Ramos (cell line): Measurements from ENCODE around the gene BAIAP3.

Source experiments
- in situ Hi-C: fragments of 300-500 bp; cut with MboI; formaldehyde crosslinking; loops from one replicate; pipeline ENCODE4 v1.14.3; 2022; ENCODE audit warnings: low sequenced_read_pairs; ENCODE audit not compliant: unreplicated experiment

The BAIAP3 gene

DNA sequence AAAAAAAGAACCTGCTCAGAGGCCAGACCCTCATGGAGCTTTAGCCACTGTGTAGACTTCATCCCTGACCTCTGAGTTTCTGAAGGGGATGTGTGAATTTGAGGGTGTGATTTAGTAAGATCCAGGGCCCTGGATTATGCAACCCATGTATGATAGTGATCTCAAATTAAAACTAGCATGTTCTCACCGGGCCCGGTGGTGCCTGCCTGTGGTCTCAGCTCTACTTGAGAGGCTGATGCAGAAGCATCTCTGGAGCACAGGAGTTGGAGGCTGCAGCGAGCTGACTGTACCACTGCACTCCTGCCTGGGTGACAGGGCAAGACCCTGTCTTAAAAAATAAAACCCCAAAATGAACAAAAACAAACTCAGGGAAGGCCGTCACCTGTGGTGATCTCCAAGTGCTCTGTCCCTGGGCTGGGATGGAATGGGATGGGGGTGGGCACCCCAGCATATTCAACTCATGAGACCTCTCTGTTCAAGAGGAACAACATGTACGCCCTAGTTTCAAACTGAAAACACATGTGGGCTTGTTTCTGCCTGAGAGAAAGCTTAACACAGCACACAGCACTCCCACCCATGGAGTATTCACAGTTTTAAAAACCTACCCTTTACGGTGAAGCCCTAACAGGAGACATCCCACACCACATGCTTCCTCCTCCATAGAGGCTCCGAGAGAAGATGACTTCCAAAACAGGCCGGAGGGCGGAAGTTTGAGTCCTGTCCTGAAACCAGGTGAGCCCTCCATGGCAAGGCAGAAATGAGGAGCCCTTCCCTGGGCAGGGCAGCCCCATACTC is 48.4 kb downstream of the BAIAP3 start:
- in situ Hi-C loops: no loop called here

DNA sequence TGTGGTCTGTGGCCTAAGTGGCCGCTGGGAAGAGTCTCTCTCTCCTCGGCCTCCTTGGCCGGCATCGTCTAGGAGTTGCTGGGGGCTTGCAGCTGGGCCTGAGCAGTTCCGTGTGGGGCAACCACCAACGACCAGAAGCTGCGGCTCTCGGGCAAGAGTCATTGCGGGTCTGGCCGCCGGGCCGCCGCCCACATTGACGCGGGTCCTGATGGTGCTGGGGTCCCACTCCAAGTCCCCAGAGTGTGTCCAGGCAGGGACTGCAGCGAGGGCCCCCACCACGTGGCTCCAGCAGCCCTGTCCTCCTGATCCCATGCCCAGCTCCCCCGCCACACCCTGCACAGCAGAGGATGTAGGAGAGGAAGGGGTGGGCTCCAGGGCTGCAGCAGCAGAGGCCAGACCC is 50.1 kb downstream of the BAIAP3 start:
- in situ Hi-C loops: no loop called here

DNA sequence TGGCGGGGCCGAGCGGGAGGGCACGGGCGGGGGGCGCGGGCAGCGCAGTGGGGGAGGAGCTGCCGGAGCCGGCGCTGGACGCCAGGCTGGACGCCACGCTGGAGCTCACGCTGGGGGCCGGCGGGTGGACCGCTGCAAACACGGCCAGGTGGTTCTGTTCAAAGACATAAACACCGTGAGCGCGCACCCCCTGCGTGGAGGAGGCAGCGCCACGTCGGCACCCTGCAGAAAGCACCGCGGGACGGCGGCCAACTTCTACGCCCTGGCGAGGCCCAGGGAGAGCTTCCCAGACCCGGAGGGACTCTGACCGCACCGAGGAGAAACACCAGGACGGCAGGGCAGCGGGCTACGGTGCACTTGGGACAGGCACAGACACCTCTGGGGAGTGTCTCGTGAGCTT is 51.8 kb downstream of the BAIAP3 start:
- in situ Hi-C loops: no loop called here

DNA sequence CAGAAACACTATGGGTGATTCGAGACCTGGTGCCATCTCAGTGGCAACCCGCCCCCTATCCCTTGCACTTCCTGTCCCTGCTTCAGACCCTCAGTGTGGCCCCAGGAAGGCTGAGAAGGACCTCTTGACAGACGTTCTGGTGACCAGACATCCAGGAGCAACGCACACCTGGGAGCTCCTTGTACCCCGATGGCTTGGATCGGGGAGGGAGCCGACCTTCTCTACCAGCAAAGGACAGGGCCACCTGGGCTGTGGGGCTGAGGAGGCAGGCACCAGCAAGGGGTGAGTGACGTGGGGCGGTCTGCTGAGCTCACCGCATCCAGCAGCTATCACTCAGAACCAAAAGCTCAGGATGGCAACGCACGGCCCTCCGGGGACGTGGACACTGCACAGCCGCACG is 53.9 kb downstream of the BAIAP3 start:
- in situ Hi-C loops: no loop called here

DNA sequence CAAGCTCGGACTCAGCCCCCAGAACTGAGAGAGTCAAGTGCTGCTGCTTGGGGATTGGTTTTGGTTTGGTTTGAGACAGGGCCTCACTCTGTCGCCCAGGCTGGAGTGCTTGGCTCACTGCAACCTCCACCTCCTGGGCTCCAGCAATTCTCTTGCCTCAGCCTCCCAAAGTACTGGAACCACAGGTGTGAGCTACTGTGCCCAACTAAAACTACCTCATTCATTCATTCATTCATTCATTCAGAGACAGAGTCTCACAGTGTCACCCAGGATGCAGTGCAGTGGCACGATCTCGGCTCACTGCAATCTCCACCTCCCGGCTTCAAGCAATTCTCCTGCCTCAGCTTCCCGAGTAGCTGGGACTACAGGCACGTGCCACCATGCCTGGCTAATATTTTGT is 56.3 kb downstream of the BAIAP3 start:
- in situ Hi-C loops: no loop called here

DNA sequence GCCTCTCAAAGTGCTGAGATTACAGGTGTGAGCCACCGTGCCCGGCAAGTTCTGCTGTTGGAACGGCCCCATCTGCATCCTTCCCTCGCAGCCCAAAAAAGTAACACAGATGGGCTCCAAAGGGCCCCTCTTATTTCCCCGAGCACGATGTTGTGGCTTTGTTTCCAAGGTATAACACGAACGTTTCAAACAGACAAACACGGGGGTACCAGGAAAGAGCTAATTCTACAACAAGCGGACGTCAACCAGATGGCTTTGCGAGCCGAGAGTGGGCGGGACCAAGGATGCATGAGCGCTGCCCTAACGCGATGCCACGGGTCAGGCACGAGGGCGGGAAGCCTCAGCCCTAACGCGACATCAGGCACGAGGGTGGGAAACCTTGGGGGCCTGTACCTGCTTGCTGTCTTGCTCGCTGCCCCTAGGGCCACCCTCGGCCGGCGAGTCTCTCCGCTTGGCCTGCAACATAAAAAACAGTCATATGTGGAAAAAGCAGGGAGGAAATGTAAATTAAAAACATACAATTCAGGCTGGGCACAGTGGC is 56.9 kb downstream of the BAIAP3 start:
- in situ Hi-C loops: no loop called here

DNA sequence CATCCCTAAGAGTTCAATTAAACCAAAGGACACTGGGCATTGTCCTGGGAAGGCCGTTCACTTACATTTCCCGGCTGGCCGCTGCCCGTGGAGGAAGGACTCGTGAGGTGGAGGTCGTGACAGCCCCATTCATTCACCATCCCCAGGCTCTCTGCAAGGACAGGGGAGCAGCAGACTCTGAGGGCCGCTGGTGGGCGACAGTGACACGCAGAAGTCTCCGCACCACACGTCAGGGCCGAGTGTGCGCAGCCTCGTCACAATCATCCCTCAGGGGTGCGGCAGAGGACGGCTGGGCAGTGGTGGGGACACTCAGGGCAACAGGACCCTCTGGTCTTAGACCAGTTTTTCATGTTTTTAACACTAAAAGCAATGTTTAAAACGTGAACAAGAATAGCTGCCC is 59.4 kb downstream of the BAIAP3 start:
- in situ Hi-C loops: no loop called here

DNA sequence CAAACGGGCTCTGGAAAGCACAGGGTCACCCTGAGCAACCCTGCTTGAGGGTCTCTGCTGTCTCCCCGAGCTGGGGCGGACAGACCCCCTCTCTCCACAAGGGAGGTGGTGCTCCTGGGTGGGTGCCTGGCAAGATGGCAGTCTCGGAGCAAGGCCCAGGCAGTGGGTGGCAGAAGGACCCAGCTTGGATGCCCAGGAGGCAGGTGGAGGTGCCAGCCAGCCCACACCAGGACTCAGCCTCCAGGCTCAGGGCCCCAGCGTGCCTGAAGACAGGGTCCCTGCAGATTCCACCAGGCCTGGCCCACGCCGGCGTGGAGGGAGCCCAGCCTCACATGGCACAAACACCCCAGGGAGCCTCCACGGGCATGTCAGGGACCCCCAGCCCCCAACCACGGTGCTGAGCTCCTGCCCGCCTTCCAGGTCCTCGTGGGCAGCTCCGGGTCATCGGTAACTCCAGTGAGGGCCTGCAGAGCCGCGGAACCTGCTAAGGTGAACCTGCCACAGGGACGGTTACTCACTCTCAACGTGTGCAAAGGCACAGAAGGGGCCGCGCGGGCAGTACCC is 60.2 kb downstream of the BAIAP3 start:
- in situ Hi-C loops: no loop called here

DNA sequence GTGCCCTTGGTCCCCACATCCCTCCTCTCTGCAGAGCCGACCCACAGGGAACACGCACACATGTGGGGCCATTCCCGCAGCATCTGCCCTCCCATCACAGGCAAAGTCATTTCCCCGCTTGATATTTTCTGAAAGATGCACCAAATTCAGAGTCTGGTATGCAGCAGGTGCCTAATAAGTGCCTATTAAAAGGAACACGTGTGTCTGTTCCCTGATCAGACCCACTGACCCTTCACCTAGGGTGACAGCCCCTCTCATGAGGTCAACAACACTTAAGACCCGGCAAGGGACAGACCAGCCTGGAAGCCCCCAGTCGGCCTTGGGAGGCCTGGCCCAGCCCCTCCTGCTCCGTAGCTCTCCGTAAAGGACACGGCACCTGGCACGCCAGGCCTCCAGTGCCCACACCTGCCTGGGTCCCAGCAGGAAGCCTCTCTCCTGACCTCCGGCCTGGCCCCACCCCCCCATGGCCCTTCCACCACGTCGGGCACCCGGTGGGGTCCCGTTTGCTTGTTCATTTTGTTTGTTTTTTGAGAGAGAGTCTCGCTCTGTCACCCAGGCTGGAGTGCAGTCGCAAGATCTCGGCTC is 61.0 kb downstream of the BAIAP3 start:
- in situ Hi-C loops: no loop called here

DNA sequence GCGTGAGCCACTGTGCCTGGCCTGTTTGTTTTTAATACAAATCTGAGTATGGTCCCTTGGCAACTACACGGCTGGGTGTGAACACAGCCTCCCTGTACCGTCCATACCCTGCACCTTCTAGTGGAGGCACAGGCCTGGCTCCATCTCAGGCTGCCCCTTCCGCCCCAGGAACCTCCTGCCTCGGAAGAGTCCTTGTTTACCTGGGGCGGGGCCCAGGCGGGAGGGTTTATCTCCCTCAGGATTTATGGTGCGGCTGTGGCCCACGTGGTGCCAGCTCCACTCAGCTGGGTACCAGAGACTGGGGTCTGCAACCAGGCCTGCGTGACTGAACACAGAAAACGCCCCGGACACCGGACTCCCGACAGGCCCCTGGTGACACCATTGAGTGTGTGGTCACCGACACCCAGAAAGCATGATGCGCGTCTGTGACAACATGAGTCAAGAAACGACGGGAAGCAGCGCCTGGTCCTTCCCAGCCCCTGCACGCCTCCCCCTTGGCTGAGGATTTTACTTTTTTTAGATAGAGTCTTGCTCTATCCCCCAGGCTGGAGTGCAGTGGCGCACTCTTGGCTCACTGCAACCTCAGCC is 62.1 kb downstream of the BAIAP3 start:
- in situ Hi-C loops: no loop called here

DNA sequence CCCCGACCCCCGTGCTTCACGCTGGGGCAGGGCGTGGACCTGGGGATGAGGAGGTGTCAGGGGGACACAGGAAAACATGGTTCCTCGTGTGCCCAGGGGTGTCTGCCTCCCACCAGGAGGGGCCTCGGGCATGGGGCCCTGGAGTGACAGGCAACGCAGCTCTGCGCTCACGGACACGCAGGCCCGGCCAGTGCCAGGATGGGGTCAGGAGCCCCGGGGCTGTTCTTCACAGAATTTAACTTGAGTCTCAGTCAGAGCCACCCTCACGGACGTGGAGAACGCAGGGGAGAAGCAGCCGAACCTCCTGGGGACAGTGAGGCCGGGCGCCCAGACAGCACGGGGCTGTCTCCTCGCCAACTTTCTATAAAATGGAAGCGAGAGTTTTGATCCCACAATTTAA is 64.3 kb downstream of the BAIAP3 start:
- in situ Hi-C loops: no loop called here

DNA sequence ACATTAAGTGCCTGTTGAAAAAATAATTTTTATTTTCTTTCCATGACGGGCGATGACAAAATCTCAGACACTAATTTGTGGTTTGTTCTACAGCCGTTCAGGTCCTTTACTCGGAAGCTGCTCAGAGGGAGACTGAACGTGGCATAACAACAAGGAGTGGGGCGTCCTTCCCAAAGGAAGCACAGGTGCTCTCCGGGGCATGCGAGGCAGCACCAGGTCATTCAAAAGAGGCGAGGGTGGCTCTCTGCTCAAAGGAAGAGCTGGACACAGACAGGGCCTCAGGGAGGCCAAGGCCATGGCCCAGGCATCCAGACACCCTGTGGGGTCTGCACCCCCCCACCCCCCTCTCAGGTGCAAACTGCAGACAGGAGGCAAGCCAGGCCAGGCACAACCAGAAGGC is 64.9 kb downstream of the BAIAP3 start:
- in situ Hi-C loops: no loop called here
